NT2/D1 (cell line): ENCODE data around the gene TPRA1.

Experiments used
- SUZ12 ChIP-seq: IDR thresholded peaks from 2 replicates; pipeline ENCODE4 v1.6.1; 2011; ENCODE audit not compliant: insufficient read length, insufficient read depth; ENCODE audit errors: extremely low read depth
- YY1 ChIP-seq: IDR thresholded peaks from 2 replicates; pipeline ENCODE4 v1.6.1; 2011; ENCODE audit not compliant: insufficient read length, insufficient read depth
- ZNF274 ChIP-seq: IDR thresholded peaks from 2 replicates; pipeline ENCODE4 v1.6.1; 2011; ENCODE audit warnings: mild to moderate bottlenecking, low read depth, low read length

GRCh38 chr3:127578168-127578567, 12.4 kb downstream of the TPRA1 start:
- TF ChIP-seq SUZ12 = no peak
- no peak for TF ChIP-seq ZNF274
- no peak for TF ChIP-seq YY1
